HG03064 (cell line): ENCODE results near the gene ZNF214.

Source experiments
- ATAC-seq: cut with Tn5 transposase; IDR thresholded peaks from one replicate; pipeline ENCODE4 v1.9.1; 2021; ENCODE audit warnings: low read depth; ENCODE audit not compliant: unreplicated experiment

Gene ZNF214

GRCh38 chr11:7020183-7020917 lies at the start of gene ZNF214, which contains the start of gene NLRP14:
ZNF214 (minus strand) TSS chr11:7020346; CDS start chr11:7002835, 17,511 bp downstream.
NLRP14 (plus strand) TSS chr11:7020479; CDS start chr11:7038587, 18,108 bp downstream.
- no peak for ATAC-seq

DNA sequence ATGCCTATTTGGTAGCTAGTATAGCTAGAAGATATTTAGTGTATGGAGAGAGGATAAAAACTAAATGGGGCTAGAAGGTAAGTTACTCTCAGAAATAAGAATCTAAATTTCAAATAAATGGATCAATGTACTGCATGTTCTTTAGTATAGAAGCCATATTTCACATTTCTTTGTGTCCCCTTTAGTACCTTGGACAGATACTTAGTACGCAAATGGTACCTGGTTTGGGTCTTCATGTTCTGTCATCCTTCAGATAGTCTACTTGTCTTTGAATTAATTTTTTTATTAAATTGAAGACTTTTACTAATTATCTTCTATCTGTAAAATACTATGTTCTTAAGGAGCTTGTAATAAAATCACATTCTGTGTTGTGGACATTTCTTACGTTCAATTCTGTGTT lies 42.4 kb upstream of the ZNF214 start:
- no peak for ATAC-seq

DNA sequence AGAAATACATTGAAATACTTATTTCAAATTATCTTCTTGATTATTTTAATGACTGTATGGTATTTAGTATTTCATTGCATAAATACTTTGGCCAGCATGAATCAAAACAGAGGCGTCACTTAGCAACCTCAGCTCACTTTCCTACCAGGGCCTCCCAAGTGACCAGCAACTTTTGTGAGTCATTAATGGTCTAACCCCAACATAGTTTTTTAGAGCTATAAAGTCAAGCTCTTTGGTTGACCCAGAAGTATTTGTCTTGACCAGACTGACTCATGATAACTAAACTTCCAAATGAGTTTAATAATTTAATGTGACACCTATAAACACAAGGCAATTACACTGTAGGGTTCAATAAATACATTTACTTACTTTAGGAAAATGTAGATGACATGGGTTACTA lies 40.7 kb upstream of the ZNF214 start:
- no peak for ATAC-seq

DNA sequence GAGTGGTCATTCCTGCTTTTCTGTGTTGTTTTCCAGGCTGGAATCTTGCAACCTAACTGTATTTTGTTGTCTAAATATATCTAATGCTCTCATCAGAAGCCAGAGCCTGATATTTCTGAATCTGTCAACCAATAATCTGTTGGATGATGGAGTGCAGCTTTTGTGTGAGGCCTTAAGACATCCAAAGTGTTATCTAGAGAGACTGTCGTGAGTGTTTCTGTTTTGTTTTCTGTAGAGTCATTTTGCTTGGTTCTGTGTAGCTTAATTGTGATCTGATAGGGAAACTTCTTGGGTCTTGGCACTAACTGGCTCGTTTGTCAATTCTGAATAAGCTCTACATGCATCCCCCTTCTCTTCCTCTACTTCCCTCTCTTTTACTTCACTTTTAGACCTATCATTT lies 37.5 kb upstream of the ZNF214 start:
- no peak for ATAC-seq

GRCh38 chr11:7056828-7057513 lies 36.8 kb upstream of the ZNF214 start:
- ATAC-seq, result no peak

DNA sequence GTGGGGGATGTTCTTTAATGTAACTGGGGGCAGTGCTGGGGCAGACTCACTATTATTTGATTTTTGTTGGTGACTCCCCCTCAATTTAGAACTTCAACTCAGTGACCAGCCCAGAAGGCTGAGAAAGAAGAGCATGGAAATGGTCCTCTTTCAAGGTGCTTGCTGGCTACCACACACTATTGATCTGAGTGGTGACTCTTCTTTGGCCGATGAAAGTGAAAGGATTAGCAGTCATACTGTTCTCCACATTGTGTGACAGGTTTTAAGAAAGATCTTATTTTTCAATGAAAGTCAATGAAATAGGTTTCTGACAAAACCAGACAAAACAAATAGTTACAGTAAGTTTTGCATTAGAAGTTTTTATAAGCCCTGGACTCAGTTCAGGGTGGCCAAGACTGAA lies 30.0 kb upstream of the ZNF214 start:
- no peak for ATAC-seq

DNA sequence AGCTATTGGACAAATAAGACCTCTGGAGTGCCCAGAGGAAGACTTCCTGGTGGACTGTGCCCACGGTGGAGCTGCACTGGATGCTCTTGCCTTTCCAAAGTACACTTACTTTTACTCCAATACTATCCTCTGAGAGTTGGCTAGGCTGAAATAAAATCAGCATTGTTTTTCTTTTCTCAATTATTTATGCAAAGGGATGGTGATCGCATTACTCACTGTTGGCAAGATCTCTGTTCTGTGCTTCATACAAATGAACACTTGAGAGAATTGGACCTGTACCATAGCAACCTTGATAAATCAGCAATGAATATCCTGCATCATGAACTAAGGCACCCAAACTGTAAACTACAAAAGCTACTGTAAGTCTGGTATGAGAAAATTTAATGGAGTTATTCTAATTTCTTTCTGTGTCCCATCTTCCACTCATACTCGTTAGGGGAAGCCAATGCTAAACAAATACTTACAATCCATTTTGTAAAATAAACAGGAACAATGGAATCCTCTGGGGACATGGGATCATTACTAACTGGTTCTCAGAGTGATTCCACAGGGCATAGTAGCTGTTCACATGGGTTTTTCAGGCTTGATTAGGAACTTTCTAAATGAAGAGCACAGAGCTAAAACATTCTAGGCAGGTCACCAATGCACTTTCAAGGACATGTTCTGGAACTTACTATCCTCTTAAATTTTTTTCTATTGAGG lies 26.5 kb upstream of the ZNF214 start:
- no peak for ATAC-seq

GRCh38 chr11:7034019-7034418 lies 13.9 kb upstream of the ZNF214 start:
- ATAC-seq, result no peak

DNA sequence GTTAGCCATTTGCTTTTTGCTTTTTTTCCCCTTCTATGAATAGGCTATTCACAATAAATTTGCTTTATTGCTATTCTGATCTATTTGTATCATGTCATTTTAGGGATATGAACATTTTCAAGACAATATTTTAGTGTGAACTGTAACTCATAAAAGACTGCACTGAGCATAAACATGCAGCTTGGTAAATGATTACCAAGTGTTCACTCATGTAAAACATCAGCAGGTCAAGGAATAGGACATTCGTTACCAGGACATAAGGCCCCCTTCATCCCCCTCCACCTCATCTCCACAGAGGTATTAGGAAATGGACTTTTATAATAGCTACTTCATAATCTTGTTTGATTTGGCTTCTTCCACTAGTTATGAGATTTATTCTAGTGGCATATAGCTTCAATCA lies 12.5 kb upstream of the ZNF214 start:
- no peak for ATAC-seq

DNA sequence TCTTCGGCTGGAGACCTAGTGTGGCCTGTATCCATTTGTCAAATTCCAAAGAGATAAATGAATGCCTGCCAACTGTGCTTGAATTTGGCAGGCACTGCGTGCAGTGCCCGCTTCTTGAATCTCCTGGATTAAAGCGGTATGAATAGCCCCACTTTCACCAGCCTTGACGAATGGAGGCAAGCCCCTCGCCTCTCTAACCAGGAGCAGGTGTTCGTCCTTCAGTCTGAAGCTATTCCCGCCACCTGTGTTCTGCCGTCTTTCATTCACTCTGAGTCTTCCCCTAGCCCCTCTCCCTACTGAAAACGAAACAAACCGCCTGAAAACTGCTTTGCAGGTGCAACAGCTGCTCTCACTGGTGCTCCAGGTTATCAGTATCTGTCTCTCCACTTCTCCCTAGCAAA lies 11.3 kb upstream of the ZNF214 start:
- no peak for ATAC-seq

DNA sequence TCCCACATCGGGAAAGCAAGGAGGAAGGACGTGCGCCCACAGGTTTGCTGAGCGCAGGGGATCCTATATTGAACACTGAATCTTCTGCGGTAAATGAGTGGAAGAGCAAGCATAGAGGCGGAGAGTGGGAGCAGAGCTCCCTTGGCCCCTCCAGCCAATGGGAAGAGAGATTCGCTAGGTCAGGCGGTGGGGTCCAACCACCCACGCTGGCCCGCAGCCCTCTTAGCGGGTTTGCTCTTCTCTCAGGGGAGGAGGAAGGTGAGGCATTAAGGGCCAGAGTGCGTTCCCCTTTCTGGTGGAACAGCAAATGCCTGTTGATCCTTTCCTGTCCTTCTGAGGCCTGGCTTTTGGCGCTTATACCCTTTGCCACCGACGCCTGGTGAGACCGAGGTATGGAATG lies 10.7 kb upstream of the ZNF214 start:
- no peak for ATAC-seq

DNA sequence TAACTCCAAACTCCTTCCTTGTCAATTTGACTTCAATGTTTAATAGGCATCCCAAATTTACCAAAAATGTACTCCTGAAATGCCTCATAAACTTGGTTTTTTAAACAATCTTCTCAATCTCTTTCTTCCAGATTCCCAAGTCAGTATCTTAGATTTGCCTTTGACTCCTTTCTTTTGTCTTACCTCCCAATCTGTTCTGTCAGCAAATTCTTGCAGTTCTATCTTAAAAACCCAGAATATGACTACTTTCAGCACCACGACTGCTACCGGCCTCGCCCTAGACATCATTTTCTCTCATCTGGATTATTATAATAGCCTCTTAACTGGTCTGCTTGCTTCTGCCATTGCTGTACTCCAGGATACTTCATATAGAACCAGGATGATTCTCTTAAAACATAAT lies 8.0 kb upstream of the ZNF214 start:
- ATAC-seq, result no peak

DNA sequence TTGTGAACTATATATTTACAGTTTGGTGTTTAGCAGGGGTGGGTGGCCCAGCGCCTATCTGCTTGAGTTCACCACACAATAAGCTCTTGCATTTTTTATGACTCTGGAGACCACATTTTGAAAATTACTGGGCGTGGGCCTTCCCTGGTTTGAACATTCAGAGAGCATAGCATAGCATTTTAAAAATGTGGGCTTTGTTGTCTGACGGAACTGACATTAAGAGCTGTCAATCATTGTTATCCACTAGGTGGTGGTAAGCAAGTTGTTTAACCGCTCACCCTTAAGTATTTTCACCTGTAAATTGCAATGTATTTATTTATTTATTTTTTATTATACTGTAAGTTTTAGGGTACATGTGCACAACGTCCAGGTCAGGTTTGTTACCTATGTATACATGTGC lies 1.2 kb upstream of the ZNF214 start:
- no peak for ATAC-seq

DNA sequence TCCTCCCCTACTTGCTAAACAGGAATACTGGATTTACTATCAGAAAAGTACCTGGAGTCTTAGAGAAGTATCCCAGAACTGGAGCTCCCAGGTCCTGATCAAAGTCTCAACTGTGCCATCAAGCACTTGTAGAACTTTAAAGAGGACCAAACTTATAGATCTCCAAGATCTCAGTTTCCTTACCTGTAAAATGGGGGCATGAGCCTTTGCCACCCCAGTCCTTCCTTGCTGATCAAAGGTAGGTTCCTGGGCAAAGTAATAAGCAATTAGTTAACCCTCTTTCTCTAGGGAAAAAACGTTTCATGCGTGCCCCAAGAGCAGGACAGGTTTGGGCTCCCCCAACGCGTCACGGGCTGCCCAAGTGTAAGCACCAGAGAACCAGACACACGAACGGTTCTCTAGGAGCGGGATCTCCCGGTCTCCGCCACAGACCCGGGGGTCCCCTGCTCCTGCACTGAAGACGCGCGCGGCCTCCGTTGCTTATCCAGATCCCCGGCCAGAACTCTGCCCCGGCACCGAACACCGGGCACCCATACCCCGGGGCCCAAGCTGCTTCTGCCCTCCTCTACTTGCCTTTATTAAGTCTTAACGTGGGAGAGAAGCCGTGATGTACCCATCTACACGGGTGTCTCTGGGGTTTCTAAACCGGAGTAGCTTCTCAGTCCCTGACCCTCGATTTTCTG lies 505 bp downstream of the ZNF214 start:
- no peak for ATAC-seq

GRCh38 chr11:7016011-7016410 lies 4.1 kb downstream of the ZNF214 start:
- no peak for ATAC-seq

DNA sequence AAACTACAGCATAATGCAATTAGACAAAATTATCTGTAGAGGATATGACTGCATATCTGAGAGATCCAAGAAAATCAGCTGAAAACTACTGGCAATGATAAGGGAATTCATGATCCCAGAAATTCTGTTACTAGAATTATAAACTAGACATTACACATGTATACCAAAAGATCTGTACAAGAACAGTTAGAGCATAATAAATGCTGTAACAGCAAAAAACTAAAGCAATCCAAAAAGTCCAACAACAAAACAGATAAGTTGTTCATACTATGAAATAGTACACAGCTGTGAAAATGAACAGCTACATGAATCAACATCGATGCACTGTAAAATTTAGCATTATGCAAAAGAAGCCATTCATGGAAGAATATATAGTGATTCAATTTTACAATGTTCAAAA lies 6.0 kb downstream of the ZNF214 start:
- ATAC-seq, result no peak

- ATAC-seq, result no peak
Measured at GRCh38 chr11:7004482-7004881, 15.7 kb downstream of the ZNF214 start.

GRCh38 chr11:6995703-6996102 lies 24.4 kb downstream of the ZNF214 start:
- no peak for ATAC-seq

DNA sequence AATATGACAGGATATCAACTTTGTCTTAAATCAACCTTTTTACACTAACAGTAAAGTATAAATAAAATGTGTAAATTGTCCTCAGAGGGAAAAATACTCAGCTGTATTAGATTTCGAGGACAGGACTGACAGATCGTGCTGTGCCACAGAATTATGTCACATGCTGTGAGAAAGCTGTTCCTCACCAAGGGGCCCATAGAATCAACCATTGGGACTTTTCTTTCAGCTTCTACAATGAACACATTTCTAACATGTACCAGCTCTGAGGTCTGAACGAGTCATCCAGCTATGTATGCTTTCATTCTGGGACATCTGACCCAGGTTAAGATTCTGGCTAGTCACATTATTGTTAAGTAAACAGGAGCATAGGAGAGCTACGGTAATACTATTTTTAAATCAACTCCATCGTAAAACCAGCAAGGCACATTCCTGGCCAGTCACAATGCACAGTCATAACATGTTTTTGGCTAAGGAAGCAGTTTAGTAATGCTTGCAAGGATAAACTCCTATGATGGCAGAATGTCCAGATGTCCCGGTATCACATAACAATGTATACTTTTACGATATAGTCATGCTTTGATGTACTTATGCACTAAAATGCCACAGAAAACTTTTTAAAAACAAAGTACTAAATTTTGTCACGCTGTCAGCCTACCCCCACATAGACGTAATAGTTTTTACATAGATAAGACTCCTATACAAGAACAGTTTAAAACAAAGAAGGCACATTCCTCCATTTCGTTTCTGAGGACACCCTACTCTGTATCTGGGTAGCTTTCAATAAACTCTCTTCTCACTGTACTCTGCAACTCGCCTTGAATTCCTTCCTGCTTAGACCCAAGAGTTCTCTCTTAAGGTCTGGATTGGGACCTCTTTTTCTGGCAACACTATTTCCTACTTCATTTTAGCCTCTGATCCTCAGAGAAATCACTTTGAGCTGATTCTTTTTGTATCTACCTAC lies 27.4 kb downstream of the ZNF214 start:
- no peak for ATAC-seq

- no peak for ATAC-seq
Measured at GRCh38 chr11:6992026-6992425, 28.1 kb downstream of the ZNF214 start.
